SU-DHL-6 (cell line): ENCODE measurements around the gene USP6NL.
"Not testable (repeated sequence)": the region's sequence is repeated elsewhere in the genome, so short reads cannot be mapped to it uniquely, and the experiment has no call there.

Source experiments
- H2AFZ ChIP-seq: fragments of 200-600 bp; sonication (generic); 2 replicates; pipeline ENCODE4 v1.6.1; 2014; ENCODE audit warnings: low read depth, mild to moderate bottlenecking, moderate library complexity, mixed read lengths, antibody characterized with exemption, low read length; ENCODE audit not compliant: severe bottlenecking
- H3F3A ChIP-seq: fragments of 200-600 bp; shearing (Covaris generic); 2 replicates; pipeline ENCODE4 v1.6.0; 2016; ENCODE audit warnings: antibody characterized with exemption, mild to moderate bottlenecking; ENCODE audit not compliant: insufficient read depth
- H3K27ac ChIP-seq: fragments of 200-600 bp; sonication (generic); 2 replicates; pipeline ENCODE4 v1.5.1; 2016; ENCODE audit warnings: low read depth, mild to moderate bottlenecking, low read length, moderate library complexity, mixed read lengths
- H3K27me3 ChIP-seq: fragments of 200-600 bp; sonication (generic), shearing (Covaris generic); 2 replicates; pipeline ENCODE4 v1.6.0; 2014; ENCODE audit warnings: mild to moderate bottlenecking, low read length
- H3K36me3 ChIP-seq: fragments of 200-600 bp; sonication (generic); 2 replicates; pipeline ENCODE4 v1.6.1; 2014; ENCODE audit warnings: mild to moderate bottlenecking, low read length, mixed read lengths
- H3K4me2 ChIP-seq: fragments of 300-600, 200-600 bp; shearing (Covaris generic), sonication (generic); 2 replicates; pipeline ENCODE4 v1.6.0; 2014; ENCODE audit warnings: low read length, low read depth, mild to moderate bottlenecking; ENCODE audit not compliant: poor library complexity, severe bottlenecking
- H3K4me3 ChIP-seq: fragments of 200-600 bp; sonication (generic); 2 replicates; pipeline ENCODE4 v1.5.1; 2014; ENCODE audit warnings: antibody characterized with exemption, low read length, mild to moderate bottlenecking, mixed read lengths; ENCODE audit not compliant: insufficient read depth, poor library complexity, severe bottlenecking
- H3K79me2 ChIP-seq: fragments of 200-600 bp; sonication (generic); 2 replicates; pipeline ENCODE4 v1.6.1; 2014; ENCODE audit warnings: mild to moderate bottlenecking, low read length, moderate library complexity; ENCODE audit not compliant: insufficient read depth
- H3K9ac ChIP-seq: fragments of 200-600 bp; sonication (generic); 2 replicates; pipeline ENCODE4 v1.7.0; 2014; ENCODE audit warnings: mild to moderate bottlenecking, low read length
- H3K9me2 ChIP-seq: fragments of 200-600 bp; sonication (generic); replicated peaks from 2 replicates; pipeline ENCODE4 v1.6.1; 2014; ENCODE audit warnings: low read length; ENCODE audit not compliant: insufficient read depth
- H3K9me3 ChIP-seq: fragments of 200-600 bp; sonication (generic); 2 replicates; pipeline ENCODE4 v1.6.1; 2014; ENCODE audit warnings: low read length, mixed read lengths; ENCODE audit not compliant: insufficient read depth
- H4K20me1 ChIP-seq: fragments of 200-600 bp; sonication (generic); 2 replicates; pipeline ENCODE4 v1.6.1; 2014; ENCODE audit warnings: low read depth, mild to moderate bottlenecking, antibody characterized with exemption, low read length, moderate library complexity, mixed read lengths
- CTCF ChIP-seq: fragments of 200-600 bp; sonication (generic); IDR thresholded peaks from one replicate; pipeline ENCODE4 v1.5.1; 2017; ENCODE audit warnings: antibody characterized with exemption, mild to moderate bottlenecking, low read length, moderate library complexity; ENCODE audit not compliant: insufficient read depth, poor library complexity, severe bottlenecking
- EZH2phosphoT487 ChIP-seq: fragments of 200-600 bp; sonication (generic), shearing (Covaris generic); conservative IDR thresholded peaks from 2 replicates; pipeline ENCODE4 v1.6.1; 2018; ENCODE audit warnings: mild to moderate bottlenecking, antibody characterized with exemption, low read length, moderate library complexity, mixed read lengths

The USP6NL gene

GRCh38 chr10:11439523-11440053 is 171.9 kb downstream of the USP6NL start:
- TF ChIP-seq CTCF = no peak
- TF ChIP-seq EZH2phosphoT487 = no peak
- Histone ChIP-seq H3K79me2 (no peaks in the 10 kb centered on the region), H3K27me3 (no peaks in the 10 kb centered on the region), H3F3A (no peaks in the 10 kb centered on the region), H3K9me3 (no peaks in the 10 kb centered on the region), H3K36me3 (no peaks in the 10 kb centered on the region), H3K27ac (no peak overlapping the region), H4K20me1 (no peaks in the 10 kb centered on the region), H2AFZ (no peak overlapping the region), H3K9me2 (no peaks in the 10 kb centered on the region), H3K4me2 (no peak overlapping the region), H3K4me3 (no peak overlapping the region), H3K9ac (no peak overlapping the region)

DNA sequence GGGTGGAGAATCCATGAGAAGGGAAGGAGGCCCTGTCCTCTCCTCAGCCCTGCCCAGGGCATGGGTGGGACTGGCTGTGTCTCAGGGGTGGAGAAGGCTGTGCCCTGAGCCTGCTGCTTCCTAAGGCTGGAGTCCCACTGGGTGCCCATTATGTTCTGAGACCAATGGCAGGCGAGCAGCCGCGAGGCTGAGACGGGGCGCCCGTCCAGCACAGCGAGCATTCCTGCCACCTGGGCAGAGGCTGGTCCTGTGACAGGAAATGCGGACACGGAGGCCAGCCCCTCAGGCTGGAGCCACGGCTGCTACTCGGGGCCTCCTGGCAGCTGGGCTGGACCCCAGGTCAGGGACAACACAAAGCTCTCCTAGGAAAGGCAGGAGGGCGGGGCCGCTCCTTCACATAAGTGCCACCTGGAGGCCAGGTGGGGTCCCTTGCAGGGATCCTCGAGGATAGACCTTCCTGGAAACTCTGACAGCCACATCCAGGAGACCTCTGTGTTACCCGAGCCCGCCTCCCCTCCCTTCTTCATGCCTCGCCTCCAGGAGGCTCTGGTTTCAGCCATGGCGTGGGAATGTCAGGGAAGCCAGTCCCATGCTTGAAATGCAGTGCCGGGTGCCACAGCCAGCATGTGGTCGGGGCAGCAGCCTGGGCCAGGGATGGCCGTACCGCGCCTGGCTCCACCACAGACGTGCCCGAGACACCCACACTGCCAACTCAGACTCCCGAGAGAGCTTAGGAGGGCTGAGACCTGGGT is 173.9 kb downstream of the USP6NL start:
- no peaks in the 10 kb centered on the region for H4K20me1 ChIP-seq
- H3K36me3 ChIP-seq = no peaks in the 10 kb centered on the region
- H3F3A ChIP-seq = no peaks in the 10 kb centered on the region
- H3K27me3 ChIP-seq = no peaks in the 10 kb centered on the region
- no peak for TF ChIP-seq EZH2phosphoT487
- no peak for TF ChIP-seq CTCF
- no peak overlapping the region for H3K4me2 ChIP-seq
- no peaks in the 10 kb centered on the region for H3K79me2 ChIP-seq
- no peaks in the 10 kb centered on the region for H3K9me3 ChIP-seq
- no peak overlapping the region for H2AFZ ChIP-seq
- no peak overlapping the region for H3K27ac ChIP-seq
- H3K4me3 ChIP-seq = no peak overlapping the region
- H3K9me2 ChIP-seq = no peaks in the 10 kb centered on the region
- no peak overlapping the region for H3K9ac ChIP-seq

DNA sequence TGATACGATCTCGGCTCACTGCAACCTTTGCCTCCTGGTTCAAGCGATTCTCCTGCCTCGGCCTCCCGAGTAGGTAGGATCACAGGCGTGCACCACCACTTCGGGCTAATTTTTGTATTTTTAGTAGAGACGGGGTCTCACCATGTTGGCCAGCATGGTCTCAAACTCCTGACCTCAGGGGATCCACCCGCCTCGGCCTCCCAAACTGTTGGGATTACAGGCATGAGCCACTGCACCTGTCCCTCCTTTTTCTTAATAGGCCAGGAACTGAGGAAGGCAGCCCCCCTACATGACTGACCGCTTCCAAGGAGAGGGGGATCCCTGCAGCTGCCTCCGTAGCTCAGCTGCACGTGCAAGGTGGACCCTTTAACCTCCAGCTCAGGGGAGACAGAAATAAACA is 175.0 kb downstream of the USP6NL start:
- not testable (repeated sequence) for H3K36me3 ChIP-seq, H2AFZ ChIP-seq, H3K9me3 ChIP-seq, H3K9me2 ChIP-seq, H3K27ac ChIP-seq, H3F3A ChIP-seq, H4K20me1 ChIP-seq, H3K27me3 ChIP-seq, H3K4me3 ChIP-seq, H3K9ac ChIP-seq, H3K79me2 ChIP-seq, H3K4me2 ChIP-seq

DNA sequence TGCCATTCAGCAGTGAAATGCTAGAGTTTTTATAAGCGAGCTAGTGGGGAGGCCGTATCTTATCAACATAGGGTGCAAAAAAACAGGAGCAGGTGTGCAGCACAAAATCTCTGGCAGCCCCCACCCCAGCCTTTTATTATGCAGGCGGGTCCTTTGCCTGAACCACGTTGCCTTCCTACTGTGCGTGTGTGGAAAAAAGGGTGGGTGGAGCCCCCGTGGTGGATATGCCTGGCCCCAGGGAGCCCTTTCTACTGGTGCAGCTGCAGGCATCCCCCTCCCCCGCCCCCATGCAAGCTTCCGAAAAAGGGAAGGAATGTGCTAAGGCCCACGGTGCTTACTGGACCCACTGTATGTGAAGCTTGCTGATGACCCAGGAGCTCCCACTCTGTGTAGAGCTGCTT is 175.9 kb downstream of the USP6NL start:
- H4K20me1 ChIP-seq = no peaks in the 10 kb centered on the region
- no peak overlapping the region for H3K4me3 ChIP-seq
- TF ChIP-seq CTCF (no peak), EZH2phosphoT487 (no peak)
- no peaks in the 10 kb centered on the region for H3K27me3 ChIP-seq
- H3K9me2 ChIP-seq = no peaks in the 10 kb centered on the region
- no peak overlapping the region for H3K4me2 ChIP-seq
- H3K79me2 ChIP-seq = no peaks in the 10 kb centered on the region
- H3K36me3 ChIP-seq = no peaks in the 10 kb centered on the region
- no peak overlapping the region for H3K9ac ChIP-seq
- no peaks in the 10 kb centered on the region for H3F3A ChIP-seq
- H2AFZ ChIP-seq = no peak overlapping the region
- H3K27ac ChIP-seq = no peak overlapping the region
- no peaks in the 10 kb centered on the region for H3K9me3 ChIP-seq
